ENCODE data around the gene SF3A1. TPM values are rescaled to one million over a fixed set of nuclear protein-coding genes. Genes with fewer than 3 reads are reported as not detected.

Gene SF3A1
- total RNA-seq, 1 donor from 2014 or later = 78.3 TPM

GRCh38 chr22:30392661-30393321 is 36.1 kb upstream of the SF3A1 start:
- TF ChIP-seq POLR2A (IDR thresholded peaks at IDR 0.05) (no peak), CTCF (IDR thresholded peaks at IDR 0.05) (no peak), POLR2AphosphoS5 (IDR thresholded peaks at IDR 0.05; ENCODE audit: insufficient read depth in 1 of 2, low read depth in 1 of 2) (no peak)
- Histone ChIP-seq H3K4me3 (no peak overlapping the region), H3K36me3 (no peaks in the 10 kb centered on the region), H3K27ac (no peak overlapping the region), H3K27me3 (no peaks in the 10 kb centered on the region), H3K9me3 (no peaks in the 10 kb centered on the region), H3K4me1 (peaks cover 15% of the 10 kb centered on the region)
- intact Hi-C loops (cut with DNase I) = no loop called here
- DNase-seq (ENCODE audit: extremely low spot score in 2 of 2) = no peak

GRCh38 chr22:30390974-30391691 is 34.4 kb upstream of the SF3A1 start:
- TF ChIP-seq CTCF (IDR thresholded peaks at IDR 0.05) (peak; percentile 53 to 61 (median 57)), POLR2A (IDR thresholded peaks at IDR 0.05) (no peak)
- H3K36me3 ChIP-seq = no peaks in the 10 kb centered on the region
- no peak for DNase-seq (ENCODE audit: extremely low spot score in 2 of 2)
- peaks cover 9% of the 10 kb centered on the region for H3K4me1 ChIP-seq
- H3K27ac ChIP-seq = no peak overlapping the region
- H3K9me3 ChIP-seq = no peaks in the 10 kb centered on the region
- intact Hi-C loops (cut with DNase I) = no loop called here
- H3K4me3 ChIP-seq = no peak overlapping the region
- no peaks in the 10 kb centered on the region for H3K27me3 ChIP-seq

GRCh38 chr22:30386960-30387827 is 30.5 kb upstream of the SF3A1 start, which contains the start of gene RNF215:
Gene RNF215 (minus strand): TSS chr22:30387411. CDS start chr22:30387313, 98 bp downstream.
- DNase-seq (ENCODE audit: extremely low spot score in 2 of 2) = no peak

GRCh38 chr22:30386608-30386959 is 29.9 kb upstream of the SF3A1 start:
- peaks cover 12% of the 10 kb centered on the region for H3K4me1 ChIP-seq
- H3K36me3 ChIP-seq = peaks cover 0 to 17% of the 10 kb centered on the region in 2 donors
- no peaks in the 10 kb centered on the region for H3K9me3 ChIP-seq
- TF ChIP-seq POLR2A (IDR thresholded peaks at IDR 0.05) (no peak), POLR2AphosphoS5 (IDR thresholded peaks at IDR 0.05; ENCODE audit: insufficient read depth in 1 of 2, low read depth in 1 of 2) (no peak), CTCF (IDR thresholded peaks at IDR 0.05) (no peak)
- no peak for DNase-seq (ENCODE audit: extremely low spot score in 2 of 2)
- no peaks in the 10 kb centered on the region for H3K27me3 ChIP-seq
- H3K4me3 ChIP-seq = peak overlapping the region; percentile 49 to 51
- intact Hi-C loops (cut with DNase I) = loop anchor here (2.0 to 5.0 kb wide), 2 partner anchors 98 to 124 kb away; partner anchors contain the start of gene CASTOR1
- peak overlapping the region; percentile 31 for H3K27ac ChIP-seq

More at GRCh38 chr22:30386960-30387827, 30.5 kb upstream of the SF3A1 start, which contains the start of gene RNF215:
- TF ChIP-seq CTCF (IDR thresholded peaks at IDR 0.05) (peak; percentile 91 to 94 (median 92)), POLR2A (IDR thresholded peaks at IDR 0.05) (no peak), POLR2AphosphoS5 (IDR thresholded peaks at IDR 0.05; ENCODE audit: insufficient read depth in 1 of 2, low read depth in 1 of 2) (no peak)
- Histone ChIP-seq H3K9me3 (no peaks in the 10 kb centered on the region), H3K27ac (peak within 1 kb of the TSS; percentile 31), H3K36me3 (peaks cover 0 to 15% of the 10 kb centered on the region in 2 donors), H3K4me3 (peak within 1 kb of the TSS; percentile 49 to 51), H3K4me1 (peaks cover 12% of the 10 kb centered on the region), H3K27me3 (no peaks in the 10 kb centered on the region)
- intact Hi-C loops (cut with DNase I) = loop anchor here (2.0 to 5.0 kb wide), 2 partner anchors 98 to 125 kb away; partner anchors contain the start of gene CASTOR1

All from vagina (tissue), 2 donors.